Body of pancreas (tissue), 4 donors: ENCODE data around the gene ZPBP.

Experiments used
- POLR2A ChIP-seq, 3 donors: fragments of 450-650 bp; IDR thresholded peaks; one replicate each; pipeline ENCODE4 v1.6.1; 2016; ENCODE audit warnings: antibody characterized with exemption in 3 of 3, mild to moderate bottlenecking in 2 of 3
- TF ChIP-seq, protein P1 (sequence below), 7 experiments: fragments of 450-650 bp in 4 of 7; fragments of 200-600 bp in 3 of 7; sonication (generic) in 3 of 7; IDR thresholded peaks; one replicate each; pipeline ENCODE4 v1.5.1; 2016 to 2019; ENCODE audit warnings: antibody characterized with exemption in 7 of 7

DNA sequence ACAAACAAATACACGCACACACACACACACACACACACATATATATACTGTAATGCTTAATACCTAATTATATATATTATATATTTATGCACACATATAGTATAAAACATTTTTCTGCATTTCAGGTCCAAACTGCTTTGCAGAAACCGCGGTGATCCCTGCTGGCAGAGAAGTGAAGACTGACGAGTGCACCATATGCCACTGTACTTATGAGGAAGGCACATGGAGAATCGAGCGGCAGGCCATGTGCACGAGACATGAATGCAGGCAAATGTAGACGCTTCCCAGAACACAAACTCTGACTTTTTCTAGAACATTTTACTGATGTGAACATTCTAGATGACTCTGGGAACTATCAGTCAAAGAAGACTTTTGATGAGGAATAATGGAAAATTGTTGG is 181.1 kb downstream of the ZPBP start:
- TF ChIP-seq, protein P1, sequence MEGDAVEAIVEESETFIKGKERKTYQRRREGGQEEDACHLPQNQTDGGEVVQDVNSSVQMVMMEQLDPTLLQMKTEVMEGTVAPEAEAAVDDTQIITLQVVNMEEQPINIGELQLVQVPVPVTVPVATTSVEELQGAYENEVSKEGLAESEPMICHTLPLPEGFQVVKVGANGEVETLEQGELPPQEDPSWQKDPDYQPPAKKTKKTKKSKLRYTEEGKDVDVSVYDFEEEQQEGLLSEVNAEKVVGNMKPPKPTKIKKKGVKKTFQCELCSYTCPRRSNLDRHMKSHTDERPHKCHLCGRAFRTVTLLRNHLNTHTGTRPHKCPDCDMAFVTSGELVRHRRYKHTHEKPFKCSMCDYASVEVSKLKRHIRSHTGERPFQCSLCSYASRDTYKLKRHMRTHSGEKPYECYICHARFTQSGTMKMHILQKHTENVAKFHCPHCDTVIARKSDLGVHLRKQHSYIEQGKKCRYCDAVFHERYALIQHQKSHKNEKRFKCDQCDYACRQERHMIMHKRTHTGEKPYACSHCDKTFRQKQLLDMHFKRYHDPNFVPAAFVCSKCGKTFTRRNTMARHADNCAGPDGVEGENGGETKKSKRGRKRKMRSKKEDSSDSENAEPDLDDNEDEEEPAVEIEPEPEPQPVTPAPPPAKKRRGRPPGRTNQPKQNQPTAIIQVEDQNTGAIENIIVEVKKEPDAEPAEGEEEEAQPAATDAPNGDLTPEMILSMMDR (IDR thresholded peaks at IDR 0.05), result no peak
- no peak for TF ChIP-seq POLR2A (IDR thresholded peaks at IDR 0.05)
